Mesenchymal stem cell (in vitro differentiated cells and primary cell): ENCODE measurements around the gene SLN.

Experiments used
- DNase-seq: peaks from one replicate; pipeline ENCODE4 v3.0.0-alpha.2; 2013
- H2AFZ ChIP-seq: one replicate; pipeline ENCODE4 v1.6.1; 2013; ENCODE audit warnings: low read depth, mild to moderate bottlenecking, control low read depth, inconsistent platforms, low read length, moderate library complexity
- H2AK5ac ChIP-seq: 2 replicates; pipeline ENCODE4 v1.6.1; 2013; ENCODE audit warnings: low read length, moderate library complexity, mild to moderate bottlenecking, inconsistent platforms; ENCODE audit not compliant: severe bottlenecking
- H2BK120ac ChIP-seq: one replicate; pipeline ENCODE4 v1.6.1; 2013; ENCODE audit warnings: low read depth, mild to moderate bottlenecking, inconsistent platforms, low read length, moderate library complexity
- H2BK12ac ChIP-seq, 2 experiments: one replicate each; pipeline ENCODE4 v1.6.1; 2013; ENCODE audit warnings: inconsistent platforms in 2 of 2, low read length in 2 of 2, mild to moderate bottlenecking in 2 of 2, moderate library complexity in 2 of 2, control low read depth in 1 of 2
- H2BK15ac ChIP-seq: one replicate; pipeline ENCODE4 v1.6.1; 2013; ENCODE audit warnings: mild to moderate bottlenecking, low read depth, inconsistent platforms; ENCODE audit not compliant: poor library complexity, severe bottlenecking
- H2BK5ac ChIP-seq: 2 replicates; pipeline ENCODE4 v1.6.1; 2013; ENCODE audit warnings: low read depth, mild to moderate bottlenecking, low read length, control low read depth, inconsistent platforms; ENCODE audit not compliant: poor library complexity, severe bottlenecking
- H3K14ac ChIP-seq, 2 experiments: one replicate each; pipeline ENCODE4 v1.6.1; 2013; ENCODE audit warnings: inconsistent platforms in 2 of 2, low read length in 2 of 2, control low read depth in 1 of 2, mild to moderate bottlenecking in 1 of 2, moderate library complexity in 1 of 2
- H3K18ac ChIP-seq, 2 experiments: one replicate each; pipeline ENCODE4 v1.6.1; 2013; ENCODE audit warnings: inconsistent platforms in 2 of 2, low read length in 2 of 2, control low read depth in 1 of 2, low read depth in 1 of 2, mild to moderate bottlenecking in 1 of 2
- H3K23ac ChIP-seq, 2 experiments: one replicate each; pipeline ENCODE4 v1.6.1; 2013; ENCODE audit warnings: inconsistent platforms in 2 of 2, low read length in 2 of 2, mild to moderate bottlenecking in 2 of 2, moderate library complexity in 2 of 2, control low read depth in 1 of 2
- H3K27ac ChIP-seq: 2 replicates; pipeline ENCODE4 v1.5.1; 2013; ENCODE audit warnings: mild to moderate bottlenecking, moderate library complexity, low read length, control low read depth, inconsistent platforms; ENCODE audit not compliant: poor library complexity, severe bottlenecking
- H3K27me3 ChIP-seq, 2 experiments: 2 replicates each; pipeline versions ENCODE4 v1.6.1 to v1.7.0; 2013; ENCODE audit warnings: low read length in 2 of 2, mild to moderate bottlenecking in 2 of 2, moderate library complexity in 2 of 2, control low read depth in 1 of 2, inconsistent platforms in 1 of 2; ENCODE audit not compliant: control insufficient read depth in 1 of 2, insufficient read depth in 1 of 2
- H3K36me3 ChIP-seq, 2 experiments: 2 replicates each; pipeline versions ENCODE4 v1.6.1 to v1.7.0; 2013; ENCODE audit warnings: low read length in 2 of 2, control low read depth in 1 of 2, inconsistent platforms in 1 of 2, low read depth in 1 of 2, mild to moderate bottlenecking in 1 of 2; ENCODE audit not compliant: insufficient read depth in 2 of 2, control insufficient read depth in 1 of 2
- H3K4ac ChIP-seq, 2 experiments: one replicate each; pipeline ENCODE4 v1.6.1; 2013; ENCODE audit warnings: inconsistent platforms in 2 of 2, low read length in 2 of 2, mild to moderate bottlenecking in 2 of 2, moderate library complexity in 2 of 2, control low read depth in 1 of 2, low read depth in 1 of 2
- H3K4me1 ChIP-seq: 2 replicates; pipeline ENCODE4 v1.6.1; 2013; ENCODE audit warnings: low read depth, low read length, control low read depth; ENCODE audit not compliant: control insufficient read depth, insufficient read depth
- H3K4me2 ChIP-seq: 2 replicates; pipeline ENCODE4 v1.6.1; 2013; ENCODE audit warnings: low read length, mild to moderate bottlenecking, inconsistent platforms; ENCODE audit not compliant: poor library complexity, severe bottlenecking
- H3K4me3 ChIP-seq, 2 experiments: 2 replicates each; pipeline versions ENCODE4 v1.5.1 to v1.7.0; 2013; ENCODE audit warnings: low read length in 2 of 2, mild to moderate bottlenecking in 2 of 2, control low read depth in 1 of 2, low read depth in 1 of 2; ENCODE audit not compliant: insufficient read depth in 1 of 2
- H3K79me1 ChIP-seq: replicated peaks from 2 replicates; pipeline ENCODE4 v1.6.1; 2013; ENCODE audit warnings: mild to moderate bottlenecking, control low read depth, low read length, inconsistent platforms; ENCODE audit not compliant: poor library complexity, severe bottlenecking
- H3K9ac ChIP-seq: 2 replicates; pipeline ENCODE4 v1.7.0; 2013; ENCODE audit warnings: mild to moderate bottlenecking, low read length, moderate library complexity
- H3K9me3 ChIP-seq: 2 replicates; pipeline ENCODE4 v1.7.0; 2013; ENCODE audit warnings: mild to moderate bottlenecking, low read length; ENCODE audit not compliant: control insufficient read depth
- H4K8ac ChIP-seq: one replicate; pipeline ENCODE4 v1.6.1; 2013; ENCODE audit warnings: inconsistent platforms, mild to moderate bottlenecking, low read length, moderate library complexity
- H4K91ac ChIP-seq: one replicate; pipeline ENCODE4 v1.6.1; 2013; ENCODE audit warnings: mild to moderate bottlenecking, low read length, inconsistent platforms
- WGBS: methylation state at CpG from one replicate; pipeline ENCODE4 v1.1.7; 2013; ENCODE audit warnings: mixed read lengths; 5-methylcytosine and 5-hydroxymethylcytosine counted together

The SLN gene

DNA sequence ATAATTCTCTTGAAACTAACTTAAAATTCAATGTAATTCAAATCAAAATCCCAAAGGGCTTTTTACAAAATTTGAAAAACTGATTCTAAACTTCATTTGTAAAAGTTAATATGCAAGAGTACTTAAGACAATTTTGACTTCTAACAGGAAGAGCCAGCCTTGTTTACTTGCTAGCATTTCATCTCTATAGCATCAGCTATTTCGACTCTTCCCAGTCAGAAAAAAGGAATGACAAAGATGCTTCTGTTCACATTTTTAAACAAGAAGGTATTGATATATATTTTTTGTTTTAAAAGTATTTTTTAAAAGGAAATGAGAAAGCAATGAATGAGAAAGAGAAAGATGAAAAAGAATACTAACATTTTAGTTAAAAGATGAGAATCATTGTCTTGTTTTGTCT is 16.4 kb downstream of the SLN start:
- no CpG with 5 or more reads among the region's 1 CpG for WGBS

DNA sequence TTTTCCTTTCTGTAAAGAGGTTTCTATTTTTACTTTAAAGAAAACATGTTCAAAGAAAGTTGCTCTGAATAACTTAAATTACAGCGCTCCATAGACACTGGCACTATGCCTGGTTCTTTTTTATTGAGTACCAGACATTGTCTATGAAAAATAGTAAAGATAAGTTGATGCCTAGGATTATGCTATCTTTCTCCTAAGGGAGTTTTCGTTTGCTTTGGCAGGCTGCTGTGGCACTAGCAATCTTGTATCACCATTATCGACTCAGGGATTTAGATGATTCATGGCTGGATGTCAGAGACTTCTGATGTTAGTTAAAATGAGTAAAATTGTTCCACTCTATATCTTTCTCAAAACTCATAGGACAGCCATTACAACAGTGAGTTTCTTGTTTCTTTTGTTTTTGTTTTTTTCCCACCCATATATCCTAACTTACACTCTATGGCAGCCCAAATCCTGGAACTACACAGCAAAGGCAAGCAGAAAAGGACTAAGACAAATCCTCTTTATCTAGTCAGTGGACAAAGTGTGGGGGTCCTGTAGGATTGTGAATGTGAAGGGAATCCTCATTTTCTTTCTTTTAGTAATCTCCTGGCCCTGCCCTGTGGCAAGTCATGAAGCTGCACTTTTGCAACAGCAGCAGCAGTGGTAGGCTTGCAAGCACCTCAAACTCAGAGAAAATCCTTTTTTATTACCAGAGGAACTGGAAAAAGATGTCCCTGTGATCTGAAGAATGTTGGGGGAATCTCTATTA is 20.7 kb downstream of the SLN start:
- Histone ChIP-seq H2AK5ac (no peak overlapping the region), H3K4ac (no peak overlapping the region), H3K27ac (no peak overlapping the region), H3K9ac (peak overlapping the region; percentile 75), H3K4me2 (no peak overlapping the region), H4K91ac (no peak overlapping the region), H4K8ac (no peak overlapping the region), H3K9me3 (peaks cover 6% of the 10 kb centered on the region), H3K18ac (peak overlapping the region in 1 of 2 experiments; percentile 21), H3K36me3 (no peaks in the 10 kb centered on the region), H3K23ac (no peak overlapping the region), H2AFZ (no peak overlapping the region), H3K4me3 (no peak overlapping the region), H3K79me1 (no peaks in the 10 kb centered on the region), H2BK5ac (no peak overlapping the region), H2BK15ac (no peak overlapping the region), H3K14ac (no peak overlapping the region), H3K4me1 (no peaks in the 10 kb centered on the region), H2BK120ac (no peak overlapping the region), H3K27me3 (peaks cover 0 to 7% of the 10 kb centered on the region in 2 experiments), H2BK12ac (no peak overlapping the region)
- no peak for DNase-seq
- 100% methylated on average over 1 of the region's 3 CpGs for WGBS

More for the DNA sequence above, 16.4 kb downstream of the SLN start:
- Histone ChIP-seq H2AFZ (no peak overlapping the region), H4K91ac (no peak overlapping the region), H3K18ac (no peak overlapping the region), H3K27ac (no peak overlapping the region), H2BK12ac (no peak overlapping the region), H4K8ac (no peak overlapping the region), H3K23ac (no peak overlapping the region), H3K4me2 (no peak overlapping the region), H3K9ac (peak overlapping the region; percentile 63), H3K27me3 (peaks cover 0 to 13% of the 10 kb centered on the region in 2 experiments), H2BK15ac (no peak overlapping the region), H3K9me3 (peaks cover 6% of the 10 kb centered on the region), H3K36me3 (no peaks in the 10 kb centered on the region), H2BK5ac (no peak overlapping the region), H3K79me1 (no peaks in the 10 kb centered on the region), H2AK5ac (no peak overlapping the region), H3K4me1 (no peaks in the 10 kb centered on the region), H3K4ac (no peak overlapping the region), H3K14ac (no peak overlapping the region), H2BK120ac (no peak overlapping the region), H3K4me3 (no peak overlapping the region)
- peak; percentile 56 for DNase-seq

DNA sequence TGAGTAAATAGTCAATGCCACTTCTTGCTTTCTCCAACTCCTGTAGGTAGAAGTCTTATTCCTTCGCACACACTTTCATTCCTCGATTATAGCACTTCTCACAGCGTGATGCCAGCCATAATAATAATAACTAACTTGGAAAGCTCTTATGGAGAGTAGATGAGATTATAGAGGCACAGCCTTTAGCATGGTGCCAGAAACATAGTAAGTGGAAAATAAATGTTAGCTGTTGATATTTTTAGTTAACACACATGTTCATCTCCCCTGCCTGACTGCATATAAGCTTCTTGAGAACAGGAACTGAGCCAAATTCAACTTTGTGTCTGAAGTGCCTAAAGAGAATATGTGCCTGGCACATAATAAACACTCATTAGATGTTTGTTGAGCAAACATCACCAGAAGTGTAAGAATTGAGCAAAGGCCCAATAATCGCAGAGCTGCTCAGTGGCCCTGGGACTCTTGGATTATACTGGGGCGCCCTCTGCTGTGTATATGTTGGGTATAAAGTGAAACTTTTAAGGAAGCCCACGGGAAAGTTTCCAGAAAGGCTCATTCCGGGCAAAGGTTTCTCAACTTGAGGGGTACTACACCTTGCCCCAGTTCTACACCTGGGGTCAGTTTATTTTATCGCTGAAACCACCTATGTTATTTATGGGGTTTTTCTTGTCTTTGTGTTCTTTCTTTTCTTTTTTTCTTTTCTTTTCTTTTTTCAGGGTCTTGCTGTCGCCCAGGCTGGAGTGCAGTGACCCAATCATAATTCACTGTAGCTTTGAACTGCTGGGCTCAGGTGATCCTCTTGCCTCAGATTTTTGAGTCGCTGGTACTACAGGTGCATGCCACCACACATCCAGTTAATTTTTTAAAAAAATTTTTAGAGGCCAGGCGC is 22.3 kb downstream of the SLN start:
- 43% methylated on average over 7 of the region's 11 CpGs for WGBS
- Histone ChIP-seq H3K4me1 (no peaks in the 10 kb centered on the region), H2AK5ac (no peak overlapping the region), H2BK12ac (no peak overlapping the region), H4K8ac (no peak overlapping the region), H3K27me3 (peaks cover 0 to 7% of the 10 kb centered on the region in 2 experiments), H2BK120ac (no peak overlapping the region), H3K14ac (no peak overlapping the region), H3K4ac (no peak overlapping the region), H2AFZ (no peak overlapping the region), H3K4me3 (peak overlapping the region in 1 of 2 experiments; percentile 45), H3K79me1 (no peaks in the 10 kb centered on the region), H3K9me3 (peaks cover 6% of the 10 kb centered on the region), H3K36me3 (no peaks in the 10 kb centered on the region), H3K23ac (no peak overlapping the region), H2BK5ac (no peak overlapping the region), H3K4me2 (no peak overlapping the region), H3K27ac (no peak overlapping the region), H2BK15ac (no peak overlapping the region), H4K91ac (no peak overlapping the region), H3K18ac (no peak overlapping the region), H3K9ac (peak overlapping the region; percentile 77)
- peak; percentile 74 for DNase-seq

DNA sequence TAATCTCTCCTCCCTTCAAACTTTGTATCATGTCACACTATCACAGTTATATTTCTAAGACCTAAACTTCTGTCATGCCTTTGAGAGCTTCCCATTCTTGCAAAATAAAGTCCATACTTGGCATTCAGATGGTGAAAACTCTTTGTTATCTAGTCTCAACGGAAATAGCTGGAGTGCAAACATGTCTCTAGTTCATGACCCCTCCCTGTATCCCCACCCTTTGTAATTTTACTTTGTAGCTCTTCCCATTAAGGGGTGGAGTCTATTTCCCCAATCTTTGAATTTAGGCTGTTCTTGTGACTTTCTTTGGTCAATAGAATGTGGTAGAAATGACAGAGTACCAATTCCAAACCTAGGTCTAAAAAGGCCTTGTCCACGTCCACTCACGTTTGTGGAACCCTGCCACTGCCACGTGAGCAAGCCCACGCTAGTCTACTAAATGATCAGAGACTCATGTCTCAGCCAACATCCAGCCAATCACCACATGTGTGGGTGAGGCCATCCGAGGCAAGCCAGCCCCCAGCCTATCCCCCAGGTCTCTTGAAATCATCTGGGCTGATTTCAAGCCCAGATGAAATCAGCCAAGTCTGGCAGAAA is 23.4 kb downstream of the SLN start:
- no peak overlapping the region for H3K4me2 ChIP-seq
- H3K4ac ChIP-seq, result no peak overlapping the region
- H3K27me3 ChIP-seq, result peaks cover 0 to 7% of the 10 kb centered on the region in 2 experiments
- H2BK15ac ChIP-seq, result no peak overlapping the region
- no peaks in the 10 kb centered on the region for H3K4me1 ChIP-seq
- H2AK5ac ChIP-seq, result no peak overlapping the region
- no peak overlapping the region for H2BK12ac ChIP-seq
- H3K4me3 ChIP-seq, result no peak overlapping the region
- no peak overlapping the region for H3K9ac ChIP-seq
- no peak overlapping the region for H3K23ac ChIP-seq
- no peak overlapping the region for H2BK120ac ChIP-seq
- H2BK5ac ChIP-seq, result no peak overlapping the region
- no peak overlapping the region for H3K14ac ChIP-seq
- H3K18ac ChIP-seq, result no peak overlapping the region
- no peaks in the 10 kb centered on the region for H3K79me1 ChIP-seq
- peaks cover 6% of the 10 kb centered on the region for H3K9me3 ChIP-seq
- no peak for DNase-seq
- H3K27ac ChIP-seq, result no peak overlapping the region
- WGBS, result 84% methylated on average over 5 of the region's 6 CpGs
- H3K36me3 ChIP-seq, result no peaks in the 10 kb centered on the region
- no peak overlapping the region for H4K91ac ChIP-seq
- no peak overlapping the region for H2AFZ ChIP-seq
- H4K8ac ChIP-seq, result no peak overlapping the region
